ENCODE data around the gene BCLAF3.

BCLAF3 gene

DNA sequence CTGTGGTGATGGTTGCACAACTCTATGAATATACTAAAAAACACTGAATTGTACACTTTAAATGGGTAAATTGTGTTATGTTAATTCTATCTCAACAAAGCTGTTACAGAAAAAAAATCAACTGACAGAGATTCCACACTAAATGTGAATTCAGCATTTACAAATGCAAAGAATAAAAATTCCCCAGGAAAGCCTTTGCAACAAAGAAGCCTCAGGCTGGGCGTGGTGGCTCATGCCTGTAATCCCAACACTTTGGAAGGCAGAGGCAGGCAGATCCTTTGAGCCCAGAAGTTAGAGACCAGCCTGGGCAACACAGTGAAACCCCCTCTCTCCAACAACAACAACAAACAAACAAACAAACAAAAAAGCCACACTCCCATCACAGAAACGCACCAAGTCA lies 8.9 kb downstream of the BCLAF3 start:
- no peak for DNase-seq (ENCODE audit: low read depth)
- TF ChIP-seq, protein P1, sequence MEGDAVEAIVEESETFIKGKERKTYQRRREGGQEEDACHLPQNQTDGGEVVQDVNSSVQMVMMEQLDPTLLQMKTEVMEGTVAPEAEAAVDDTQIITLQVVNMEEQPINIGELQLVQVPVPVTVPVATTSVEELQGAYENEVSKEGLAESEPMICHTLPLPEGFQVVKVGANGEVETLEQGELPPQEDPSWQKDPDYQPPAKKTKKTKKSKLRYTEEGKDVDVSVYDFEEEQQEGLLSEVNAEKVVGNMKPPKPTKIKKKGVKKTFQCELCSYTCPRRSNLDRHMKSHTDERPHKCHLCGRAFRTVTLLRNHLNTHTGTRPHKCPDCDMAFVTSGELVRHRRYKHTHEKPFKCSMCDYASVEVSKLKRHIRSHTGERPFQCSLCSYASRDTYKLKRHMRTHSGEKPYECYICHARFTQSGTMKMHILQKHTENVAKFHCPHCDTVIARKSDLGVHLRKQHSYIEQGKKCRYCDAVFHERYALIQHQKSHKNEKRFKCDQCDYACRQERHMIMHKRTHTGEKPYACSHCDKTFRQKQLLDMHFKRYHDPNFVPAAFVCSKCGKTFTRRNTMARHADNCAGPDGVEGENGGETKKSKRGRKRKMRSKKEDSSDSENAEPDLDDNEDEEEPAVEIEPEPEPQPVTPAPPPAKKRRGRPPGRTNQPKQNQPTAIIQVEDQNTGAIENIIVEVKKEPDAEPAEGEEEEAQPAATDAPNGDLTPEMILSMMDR (IDR thresholded peaks at IDR 0.05; ENCODE audit: control insufficient read depth, insufficient read depth, low read depth, low read length, missing control alignments) = no peak
- no peak overlapping the region for H3K4me3 ChIP-seq (ENCODE audit: control insufficient read depth, low read depth, low read length)

DNA sequence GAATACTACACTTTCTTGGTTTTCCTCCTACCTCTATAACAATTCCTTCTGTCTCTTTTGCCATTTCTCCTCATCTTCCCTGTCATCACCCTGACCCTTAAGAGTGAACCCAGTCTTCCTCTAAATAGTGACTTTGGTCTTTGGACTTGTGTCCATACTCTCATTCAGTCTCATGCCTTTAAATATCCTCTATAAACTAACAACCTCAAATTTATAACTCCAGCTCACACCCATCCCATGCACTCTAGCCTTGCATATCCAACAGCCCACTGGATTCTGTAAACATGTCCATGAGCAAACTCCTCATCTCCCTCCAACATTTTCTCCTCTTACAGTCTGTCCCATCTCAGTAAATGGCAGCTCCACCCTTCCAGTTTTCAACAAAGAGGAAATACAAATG lies 15.0 kb downstream of the BCLAF3 start:
- DNase-seq (ENCODE audit: low read depth) = no peak
- H3K4me3 ChIP-seq (ENCODE audit: control insufficient read depth, low read depth, low read length) = no peak overlapping the region
- TF ChIP-seq, protein P1 (IDR thresholded peaks at IDR 0.05; ENCODE audit: control insufficient read depth, insufficient read depth, low read depth, low read length, missing control alignments) = no peak

DNA sequence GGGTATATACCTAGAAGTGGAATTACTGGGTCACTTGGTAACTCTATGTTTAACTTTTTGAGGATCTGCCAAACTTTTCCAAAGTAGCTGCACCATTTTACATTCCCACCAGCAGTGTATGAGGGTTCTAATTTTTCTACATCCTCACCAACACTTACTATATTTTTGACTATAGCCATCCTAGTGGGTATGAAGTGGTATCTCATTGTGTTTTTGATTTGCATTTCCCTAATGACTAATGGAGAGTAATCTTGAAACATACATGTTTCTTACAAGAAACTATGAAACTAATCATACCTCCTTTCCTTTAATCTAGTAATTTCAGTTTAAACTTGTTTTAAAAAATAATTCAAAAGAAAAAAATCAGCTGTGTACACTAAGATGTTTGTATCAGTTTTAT lies 17.9 kb downstream of the BCLAF3 start:
- TF ChIP-seq, protein P1 (IDR thresholded peaks at IDR 0.05; ENCODE audit: control insufficient read depth, insufficient read depth, low read depth, low read length, missing control alignments) = no peak
- no peak for DNase-seq (ENCODE audit: low read depth)
- H3K4me3 ChIP-seq (ENCODE audit: control insufficient read depth, low read depth, low read length) = no peak overlapping the region

DNA sequence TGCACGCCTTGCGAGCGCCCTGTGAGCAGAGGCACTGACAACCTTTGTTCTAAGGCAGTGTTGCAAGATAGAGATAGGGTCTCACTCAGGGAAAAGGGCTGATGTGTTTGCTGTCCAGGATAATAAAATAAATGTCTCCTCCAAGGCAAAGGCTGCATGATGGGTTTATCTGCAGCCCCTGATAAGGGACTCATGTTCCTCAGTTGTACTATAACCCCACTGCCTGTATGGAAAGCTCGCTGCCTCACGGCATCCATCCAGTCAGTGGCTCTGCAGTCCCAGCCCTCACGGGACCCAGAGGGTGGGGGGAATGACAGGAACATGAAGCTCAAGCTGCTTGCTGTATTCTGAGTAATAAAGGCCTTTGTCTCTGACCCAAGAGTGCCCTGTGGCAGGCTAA lies 22.6 kb downstream of the BCLAF3 start:
- H3K4me3 ChIP-seq (ENCODE audit: control insufficient read depth, low read depth, low read length) = no peak overlapping the region
- DNase-seq (ENCODE audit: low read depth) = no peak
- TF ChIP-seq, protein P1 (IDR thresholded peaks at IDR 0.05; ENCODE audit: control insufficient read depth, insufficient read depth, low read depth, low read length, missing control alignments) = no peak

DNA sequence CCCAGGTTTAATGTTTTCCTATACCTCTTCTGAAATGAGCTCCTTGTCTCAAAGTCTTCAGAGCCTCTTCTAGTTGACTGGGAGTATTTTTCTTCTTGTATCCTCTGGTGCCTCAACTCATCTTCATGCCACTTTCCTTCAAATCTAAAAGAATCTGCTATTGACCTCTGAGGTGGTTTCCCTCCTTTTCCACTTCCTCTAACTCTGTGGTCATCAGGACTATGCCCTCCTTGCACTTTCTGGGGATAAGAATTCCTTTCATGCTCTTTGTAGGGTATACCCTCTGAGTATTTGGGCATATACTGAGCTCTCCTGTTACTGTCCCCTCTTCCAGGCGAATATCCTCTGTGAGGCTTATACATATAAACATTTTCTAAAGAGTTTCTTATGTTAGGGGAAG lies 24.8 kb downstream of the BCLAF3 start:
- DNase-seq (ENCODE audit: low read depth) = no peak
- TF ChIP-seq, protein P1 (IDR thresholded peaks at IDR 0.05; ENCODE audit: control insufficient read depth, insufficient read depth, low read depth, low read length, missing control alignments) = no peak
- no peak overlapping the region for H3K4me3 ChIP-seq (ENCODE audit: control insufficient read depth, low read depth, low read length)

DNA sequence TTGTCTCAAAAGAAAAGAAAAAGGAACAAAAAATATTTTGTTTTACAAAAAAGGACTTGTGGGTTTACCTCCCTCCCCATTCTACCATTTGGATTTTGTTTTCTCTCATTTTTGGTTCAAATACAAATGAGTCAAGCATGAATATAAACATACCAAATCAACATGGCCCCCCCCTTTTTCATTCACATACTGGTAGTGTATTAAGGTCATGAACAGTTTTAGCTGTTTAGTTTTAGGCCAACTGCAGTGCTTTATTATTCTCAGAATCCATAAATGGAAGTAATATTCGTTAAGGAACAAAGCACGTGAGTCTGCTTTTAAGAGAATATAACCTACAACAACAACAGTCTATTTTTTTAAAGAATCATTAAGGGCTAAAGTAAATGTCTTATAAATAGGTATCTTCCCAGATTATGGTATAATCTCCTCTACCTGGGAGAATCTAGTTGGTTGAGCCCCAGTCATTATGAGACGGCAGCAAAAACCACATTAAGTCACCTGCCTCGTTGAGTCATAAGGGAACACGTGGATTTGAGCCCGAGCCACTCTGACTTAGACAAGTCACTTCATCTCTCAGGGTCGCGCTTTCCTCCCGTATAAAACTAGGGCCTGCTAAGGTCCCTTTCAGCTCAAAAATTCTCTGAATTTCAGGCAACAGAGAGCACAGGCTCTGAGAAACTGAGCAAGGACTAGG lies 26.7 kb downstream of the BCLAF3 start:
- DNase-seq (ENCODE audit: low read depth) = no peak
- TF ChIP-seq, protein P1 (IDR thresholded peaks at IDR 0.05; ENCODE audit: control insufficient read depth, insufficient read depth, low read depth, low read length, missing control alignments) = no peak
- H3K4me3 ChIP-seq (ENCODE audit: control insufficient read depth, low read depth, low read length) = no peak overlapping the region

Data from AG09309 (cell line).